ENCODE measurements around the gene ZNF846.

- TF ChIP-seq POLR2A (IDR thresholded peaks at IDR 0.05; ENCODE audit: borderline replicate concordance, extremely low read depth, insufficient read depth, insufficient read length) (no peak), ZBTB33 (IDR thresholded peaks at IDR 0.05; ENCODE audit: extremely low read depth, insufficient replicate concordance, low read length) (no peak), EZH2phosphoT487 (IDR thresholded peaks at IDR 0.05; ENCODE audit: borderline replicate concordance) (no peak), RAD21 (IDR thresholded peaks at IDR 0.05; ENCODE audit: low read depth) (no peak)
These were observed 20.5 kb upstream of the ZNF846 start for GRCh38 chr19:9789066-9789465.

All from HCT116 (cell line).